Measurements from ENCODE around the gene RAD50.
"Not testable (repeated sequence)": the region's sequence is repeated elsewhere in the genome, so short reads cannot be mapped to it uniquely, and the experiment has no call there.

The RAD50 gene

GRCh38 chr5:132677682-132678400 lies 121.1 kb downstream of the RAD50 start:
- DNase-seq = no peak

DNA sequence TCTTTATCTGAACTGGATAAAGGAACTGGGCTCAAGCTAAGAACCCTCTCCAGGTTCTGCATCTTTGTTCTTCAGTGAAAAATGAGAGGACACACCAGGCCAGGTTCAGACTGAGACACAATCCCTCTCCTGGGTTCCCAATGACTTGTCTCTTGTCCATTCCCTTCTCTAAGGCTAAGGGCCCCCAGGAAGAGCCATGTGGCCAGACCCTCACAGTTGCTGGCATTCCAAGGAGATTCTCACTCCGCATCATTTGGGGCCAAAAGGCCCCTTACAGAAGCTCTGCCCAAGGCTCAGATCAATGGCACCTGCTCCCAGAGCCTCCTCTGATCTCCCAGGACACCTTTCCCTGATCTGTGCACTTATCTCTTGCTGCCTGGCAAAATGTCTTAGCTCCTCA lies 122.0 kb downstream of the RAD50 start:
- no peak for DNase-seq

DNA sequence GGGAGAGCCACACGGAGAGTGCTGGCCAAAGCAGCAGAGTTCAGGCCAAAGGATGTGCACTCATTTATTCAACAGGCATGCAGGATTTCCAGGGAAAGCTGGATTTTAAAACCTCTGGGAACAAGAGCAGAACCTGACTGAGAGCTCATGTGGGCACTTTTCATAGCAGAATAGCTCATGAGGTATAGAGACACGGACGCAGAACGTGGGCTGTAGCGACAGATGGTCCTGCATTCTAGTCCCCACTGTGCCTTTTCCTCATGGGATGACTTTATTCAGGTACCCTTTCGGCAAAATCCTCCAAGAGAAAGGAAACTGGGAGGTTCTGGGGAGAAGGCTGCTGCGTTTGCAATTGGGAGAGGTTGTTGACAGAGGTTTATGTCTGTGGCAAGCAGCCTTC lies 122.4 kb downstream of the RAD50 start:
- no peak for DNase-seq

GRCh38 chr5:132679717-132680380 lies 123.1 kb downstream of the RAD50 start:
- DNase-seq = no peak

GRCh38 chr5:132680780-132681475 lies 124.2 kb downstream of the RAD50 start:
- DNase-seq = no peak

DNA sequence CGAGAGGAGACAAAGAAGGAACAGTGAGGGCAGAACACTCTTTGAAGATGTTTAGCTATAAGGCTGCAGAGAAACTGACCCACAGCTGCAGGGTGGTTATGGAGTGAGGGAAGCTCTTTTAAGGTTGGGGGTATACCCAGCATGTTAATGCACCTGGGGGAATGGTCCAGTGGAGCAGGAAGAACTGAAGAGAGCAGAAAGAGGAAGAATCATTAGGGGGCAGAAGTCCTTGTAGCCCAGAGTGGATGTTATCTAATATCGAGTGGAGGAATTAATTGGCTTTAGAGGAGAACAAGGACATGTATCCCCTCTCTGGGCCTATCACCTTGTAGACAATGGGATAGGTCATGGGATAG lies 124.7 kb downstream of the RAD50 start:
- no peak for DNase-seq

DNA sequence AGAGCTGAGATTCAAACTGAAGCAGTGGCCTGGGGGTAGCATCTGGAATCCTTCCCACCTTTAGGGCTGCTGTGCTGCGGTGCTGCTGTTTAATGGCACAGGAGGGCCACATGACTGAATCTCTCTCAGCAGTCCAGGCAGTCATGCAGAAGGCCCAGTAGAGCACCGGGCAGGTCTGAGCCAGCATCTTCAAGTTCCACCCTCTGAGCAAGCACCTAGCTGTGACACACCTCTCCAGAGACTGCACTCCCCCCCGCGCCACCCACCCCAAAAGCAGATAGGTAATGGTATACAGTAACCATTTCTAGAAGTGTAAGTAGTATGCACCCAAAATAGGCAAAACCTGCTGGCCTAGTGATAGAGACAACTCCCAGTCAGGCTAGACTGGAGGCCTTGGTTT lies 125.2 kb downstream of the RAD50 start:
- no peak for DNase-seq

DNA sequence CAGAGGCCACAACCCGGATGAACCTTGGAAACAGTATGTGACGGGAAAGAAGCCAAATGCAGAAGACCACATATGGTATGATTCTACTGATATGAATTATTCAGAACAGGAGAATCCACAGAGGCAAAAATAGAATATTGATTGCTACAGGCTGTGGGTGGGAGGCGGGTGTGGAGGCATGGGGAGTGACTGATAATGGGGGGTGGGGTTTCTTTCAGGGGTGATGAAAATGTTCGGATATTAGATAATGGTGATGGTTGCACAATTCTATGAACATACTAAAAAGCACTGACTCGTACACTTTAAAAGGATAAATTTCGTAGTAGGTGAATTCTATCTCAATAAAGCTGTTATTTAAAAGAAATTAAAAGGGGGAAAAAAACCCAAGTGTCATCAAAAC lies 127.7 kb downstream of the RAD50 start:
- DNase-seq = no peak

- no peak for DNase-seq
These were observed 128.3 kb downstream of the RAD50 start for GRCh38 chr5:132684922-132685720.

GRCh38 chr5:132686193-132686592 lies 129.4 kb downstream of the RAD50 start:
- no peak for DNase-seq

- no peak for DNase-seq
These were observed 131.2 kb downstream of the RAD50 start for GRCh38 chr5:132687995-132688394.

- DNase-seq = no peak
These were observed 132.0 kb downstream of the RAD50 start for GRCh38 chr5:132688536-132689339.

GRCh38 chr5:132689513-132689912 lies 132.7 kb downstream of the RAD50 start:
- no peak for DNase-seq

DNA sequence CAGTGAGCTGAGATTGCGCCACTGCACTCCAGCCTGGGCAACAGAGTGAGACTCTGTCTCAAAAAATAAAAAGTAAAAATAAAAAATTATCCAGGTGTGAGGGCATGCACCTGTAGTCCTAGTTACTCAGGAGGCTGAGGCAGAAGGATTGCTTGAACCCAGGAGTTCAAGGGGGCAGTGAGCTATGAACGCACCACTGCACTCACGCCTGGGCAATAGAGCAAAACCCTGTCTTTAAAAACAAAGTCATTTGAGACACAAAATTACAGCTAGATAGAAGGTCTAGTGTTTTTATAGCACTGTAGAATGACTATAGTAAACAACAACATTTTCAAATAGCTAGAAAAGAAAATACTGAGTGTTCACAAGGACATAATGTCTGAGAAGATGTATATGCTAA lies 133.4 kb downstream of the RAD50 start:
- no peak for DNase-seq

DNA sequence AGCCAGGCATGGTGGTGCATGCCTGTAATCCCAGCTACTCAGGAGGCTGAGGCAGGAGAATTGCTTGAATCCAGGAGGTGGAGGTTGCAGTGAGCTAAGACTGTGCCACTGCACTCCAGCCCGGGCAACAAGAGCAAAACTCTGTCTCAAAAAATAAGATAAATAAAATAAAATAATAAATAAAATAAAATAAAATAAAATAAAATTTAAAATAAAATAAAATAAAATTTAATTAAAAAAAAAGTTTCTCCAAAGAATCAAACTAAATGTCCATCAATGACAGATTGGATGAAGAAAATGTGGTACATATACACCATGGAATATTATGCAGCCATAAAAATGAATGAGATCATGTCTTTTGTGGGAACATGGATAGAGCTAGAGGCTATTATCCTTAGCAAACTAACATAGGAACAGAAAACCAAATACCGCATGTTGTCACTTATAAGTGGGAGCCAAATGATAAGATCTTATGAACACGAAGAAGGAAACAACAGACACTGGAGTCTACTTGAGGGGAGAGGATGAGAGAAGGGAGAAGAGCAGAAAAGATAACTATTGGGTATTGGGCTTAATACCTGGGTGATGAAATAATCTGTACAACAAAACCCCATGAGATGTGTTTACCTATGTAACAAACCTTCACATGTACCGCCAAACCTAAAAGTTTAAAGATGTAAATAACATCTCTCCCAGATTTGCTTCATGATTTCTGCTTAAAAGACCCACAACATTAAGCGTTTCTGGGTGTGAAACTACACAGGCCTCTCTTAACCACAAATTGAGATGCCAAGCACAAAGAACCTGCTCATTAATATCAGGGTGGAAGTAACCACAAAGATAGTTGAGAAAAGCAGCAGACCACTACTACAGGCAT lies 135.2 kb downstream of the RAD50 start:
- DNase-seq = not testable (repeated sequence)

DNA sequence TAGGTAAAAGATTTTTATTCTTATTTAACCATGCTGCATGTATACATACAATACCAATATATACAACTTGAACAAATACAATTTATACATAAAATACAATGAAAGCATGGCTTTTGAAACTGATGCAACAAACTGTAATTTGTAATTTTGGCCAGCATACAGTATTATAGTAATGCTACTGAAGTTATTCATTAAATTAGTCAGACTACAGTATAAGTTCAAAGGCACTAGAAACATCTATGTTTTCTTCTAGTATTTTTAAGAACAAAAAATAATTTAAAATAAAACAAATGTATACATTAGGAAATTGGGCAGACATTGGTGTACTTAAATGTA lies 135.8 kb downstream of the RAD50 start:
- no peak for DNase-seq
